Midbrain (tissue), 1 donor: ENCODE data around the gene ANKRD24.
"Not testable (repeated sequence)": the region's sequence is repeated elsewhere in the genome, so short reads cannot be mapped to it uniquely, and the experiment has no call there.

Experiments used
- DNase-seq: peaks from one replicate; lab custom pipeline; 2025; lab: John Stamatoyannopoulos, UW

Gene ANKRD24

DNA sequence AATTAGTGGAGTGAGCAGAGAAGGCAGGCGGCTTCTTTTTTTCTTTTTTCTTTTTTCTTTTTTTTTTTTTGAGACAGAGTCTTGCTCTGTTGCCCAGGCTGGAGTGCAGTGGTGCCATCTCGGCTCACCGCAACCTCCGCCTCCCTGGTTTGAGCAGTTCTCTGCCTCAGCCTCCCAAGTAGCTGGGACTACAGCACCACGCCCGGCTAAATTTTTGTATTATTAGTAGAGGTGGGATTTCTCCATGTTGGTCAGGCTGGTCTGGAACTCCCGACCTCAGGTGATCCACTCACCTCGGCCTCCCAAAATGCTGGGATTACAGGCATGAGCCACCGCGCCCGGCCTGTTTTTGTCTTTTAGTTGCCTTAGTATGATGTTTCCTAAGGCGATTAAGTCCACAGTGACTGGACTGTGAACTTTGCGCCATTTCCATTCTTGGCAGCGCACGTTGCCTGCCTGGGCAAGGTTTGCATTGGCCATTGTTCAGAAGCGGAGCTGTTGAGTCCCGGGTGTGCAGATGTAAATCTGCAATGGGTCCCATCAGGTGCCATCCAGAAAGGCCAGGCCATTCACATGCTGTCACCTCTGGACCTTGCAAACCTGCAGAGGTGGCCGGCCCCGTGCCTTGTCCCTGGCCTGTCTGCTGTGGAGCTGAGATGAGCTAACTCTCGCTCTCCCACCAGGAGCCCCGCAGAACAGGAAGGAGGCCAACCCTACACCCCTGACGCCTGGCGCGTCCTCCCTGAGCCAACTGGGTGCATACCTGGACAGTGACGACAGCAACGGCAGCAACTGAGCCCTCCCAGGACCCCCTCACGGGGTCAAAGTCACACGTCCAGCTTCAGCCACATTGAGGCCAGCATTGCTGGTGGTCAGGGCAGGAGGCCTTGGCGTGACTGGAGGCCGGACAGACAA is 85.7 kb downstream of the ANKRD24 start:
- no peak for DNase-seq

GRCh38 chr19:4268816-4269430 is 86.4 kb downstream of the ANKRD24 start:
- no peak for DNase-seq

DNA sequence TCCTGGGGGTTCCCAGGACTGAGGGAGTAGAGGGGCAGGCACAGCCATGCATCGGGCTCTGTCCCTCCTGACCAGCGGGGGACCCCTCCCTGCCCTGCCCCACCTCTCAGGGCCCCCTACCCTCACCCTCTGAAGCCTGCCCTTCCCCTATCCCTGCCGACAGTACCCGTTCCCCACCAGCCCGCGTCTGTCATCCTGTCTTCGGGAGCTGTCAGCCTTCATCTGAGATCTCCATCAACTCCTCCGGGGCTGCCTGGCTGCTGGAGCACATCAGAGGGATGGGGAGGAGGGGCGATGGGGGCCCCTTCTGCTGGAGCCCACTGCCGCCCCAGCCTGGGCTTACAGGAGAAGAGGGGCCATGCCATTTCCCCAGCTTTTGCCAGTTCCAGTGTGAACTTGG is 90.4 kb downstream of the ANKRD24 start:
- DNase-seq = no peak

- not testable (repeated sequence) for DNase-seq
These were observed 91.8 kb downstream of the ANKRD24 start for GRCh38 chr19:4274321-4274686.
